GM21717 (cell line): Measurements from ENCODE around the gene PRUNE2.

Experiments used
- ATAC-seq: cut with Tn5 transposase; IDR thresholded peaks from one replicate; pipeline ENCODE4 v1.9.1; 2021; ENCODE audit warnings: mild to moderate bottlenecking, moderate library complexity; ENCODE audit not compliant: unreplicated experiment

Gene PRUNE2

DNA sequence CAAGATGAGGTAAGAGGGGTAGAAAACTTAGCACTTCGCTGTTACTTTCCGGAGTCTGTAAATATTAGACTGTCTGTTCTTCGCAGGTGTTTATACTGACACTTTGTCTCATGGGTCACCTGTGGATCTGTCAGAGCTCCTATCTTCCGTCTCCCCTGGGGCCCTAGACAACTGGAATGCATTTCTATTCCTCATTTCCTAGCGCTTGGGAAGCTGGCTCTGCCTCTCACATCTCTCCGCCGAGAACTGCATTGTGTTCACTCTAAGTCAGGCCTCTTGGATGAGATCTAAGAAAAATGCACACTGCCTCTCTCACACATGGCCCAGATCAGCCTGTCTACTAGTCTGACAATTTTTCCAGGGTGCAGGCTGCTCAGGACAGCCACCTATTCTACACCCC is 102.2 kb downstream of the PRUNE2 start:
- ATAC-seq, result no peak

DNA sequence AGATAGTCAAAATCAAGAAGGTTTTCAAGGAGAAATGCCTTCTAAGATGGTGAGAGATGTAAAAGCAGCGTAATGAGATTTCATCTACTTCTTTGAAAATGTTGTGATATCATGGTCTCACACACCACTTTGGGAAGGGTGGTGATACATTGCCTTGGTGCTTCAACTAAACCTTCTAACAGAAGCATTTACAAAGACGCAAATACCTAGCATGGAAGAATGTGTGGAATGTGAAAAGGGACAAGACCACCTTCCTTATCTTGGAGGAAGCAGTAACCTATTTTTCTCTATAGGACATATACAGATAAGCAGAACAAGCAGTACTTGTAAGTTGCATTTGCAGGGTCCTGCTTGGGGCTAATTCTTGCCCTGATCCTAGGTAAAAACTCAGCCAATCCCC is 102.8 kb downstream of the PRUNE2 start:
- ATAC-seq, result no peak

DNA sequence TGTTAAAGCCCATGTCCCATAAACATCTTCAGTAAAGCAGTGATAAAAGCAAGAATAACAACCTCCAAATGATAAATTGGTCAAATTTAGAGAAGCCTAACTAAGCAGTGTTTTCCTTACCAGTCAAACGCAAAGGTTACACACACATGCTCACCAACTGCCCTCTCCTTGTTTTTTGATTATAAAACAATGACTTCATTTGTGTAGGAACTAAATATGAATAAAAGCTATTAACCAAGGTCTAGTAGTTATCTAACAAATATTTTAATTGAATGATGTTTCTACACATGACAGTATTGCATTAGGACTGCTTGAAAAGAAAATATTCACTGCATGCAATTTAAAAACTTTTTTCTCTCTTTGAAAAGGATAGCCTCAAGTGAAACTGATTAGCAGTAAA is 105.0 kb downstream of the PRUNE2 start:
- no peak for ATAC-seq

DNA sequence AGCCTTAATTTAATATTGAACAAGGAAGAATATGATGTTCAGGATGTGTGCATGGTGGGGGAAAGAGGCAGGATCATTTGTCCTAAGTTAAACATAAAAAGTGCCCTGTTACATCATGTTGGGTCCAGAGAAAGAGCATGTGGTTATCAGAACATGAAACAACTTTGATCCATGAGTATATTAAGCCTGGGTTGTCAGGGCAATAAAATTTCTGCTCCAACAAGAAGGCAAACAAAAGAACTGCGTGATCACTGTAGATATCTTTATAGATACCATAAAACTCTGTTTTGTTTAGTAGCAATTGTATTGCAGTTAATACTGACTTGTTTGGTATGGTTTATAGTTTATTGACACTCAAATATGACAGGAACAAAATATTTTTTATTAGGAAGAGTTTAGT is 106.4 kb downstream of the PRUNE2 start:
- ATAC-seq, result no peak

DNA sequence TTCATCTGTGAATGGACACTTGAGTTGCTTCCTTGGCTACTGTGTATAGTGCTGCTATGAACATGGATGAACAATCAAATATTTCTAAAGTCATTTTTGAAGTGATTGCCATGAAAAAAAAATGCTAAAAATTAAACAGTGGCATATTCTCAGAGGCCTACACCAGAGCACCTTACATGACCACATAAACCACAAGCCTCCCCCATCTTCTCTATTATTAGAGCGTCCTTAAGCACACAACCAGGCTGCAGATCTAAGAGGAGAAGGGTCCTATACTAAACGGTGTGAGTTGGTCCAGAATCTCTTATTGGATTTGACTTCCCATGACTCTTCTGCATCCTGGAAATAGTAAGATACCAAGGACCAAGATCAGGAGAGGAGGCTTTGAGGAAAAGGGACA is 107.4 kb downstream of the PRUNE2 start:
- no peak for ATAC-seq

DNA sequence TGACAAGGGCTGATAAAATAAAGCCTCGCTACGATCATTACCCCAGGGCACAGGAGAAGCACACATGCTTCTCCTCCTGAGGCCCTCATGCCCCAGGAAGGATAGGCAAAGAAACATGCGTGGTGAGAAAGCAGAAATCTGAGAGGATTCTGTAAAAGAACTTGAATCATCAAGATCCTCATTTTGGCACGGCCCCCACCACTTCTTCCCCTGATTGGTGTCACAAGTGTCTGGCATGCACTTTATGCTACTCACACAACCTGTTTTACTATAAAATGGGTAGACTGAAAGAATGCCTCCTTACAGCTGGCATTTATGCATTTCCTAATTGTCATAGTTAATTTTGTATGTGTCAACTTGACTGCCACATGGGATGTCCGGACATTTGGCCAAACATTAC is 109.6 kb downstream of the PRUNE2 start:
- no peak for ATAC-seq

DNA sequence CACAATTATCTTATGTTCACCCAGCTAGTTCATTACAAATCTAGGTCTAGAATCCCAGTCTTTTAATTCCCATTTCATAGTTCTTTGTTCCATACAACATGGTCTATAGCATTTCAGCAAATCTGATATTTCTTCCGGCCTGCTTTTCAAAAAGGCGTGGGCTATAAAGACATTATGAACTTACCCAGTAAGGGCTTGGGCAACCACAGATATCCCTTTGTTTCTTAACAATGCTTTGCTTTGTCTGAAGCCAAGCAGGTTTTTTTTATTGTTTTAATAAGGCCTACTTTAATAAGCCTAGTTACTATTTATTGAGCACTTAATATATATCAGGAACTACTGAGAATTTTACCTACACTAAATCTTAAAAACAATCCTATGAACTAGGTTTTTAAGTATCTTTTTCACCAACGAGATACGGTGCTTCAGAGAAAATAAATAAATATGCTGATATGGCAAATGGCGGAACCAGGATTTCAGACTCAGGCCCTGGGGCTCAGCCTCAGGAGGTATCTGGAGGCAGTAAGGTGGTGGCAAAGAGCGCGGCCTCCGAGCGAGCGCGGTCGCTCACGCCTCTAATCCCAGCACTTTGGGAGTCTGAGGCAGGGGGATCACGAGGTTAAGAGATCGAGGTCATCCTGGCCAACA is 112.0 kb downstream of the PRUNE2 start:
- no peak for ATAC-seq

DNA sequence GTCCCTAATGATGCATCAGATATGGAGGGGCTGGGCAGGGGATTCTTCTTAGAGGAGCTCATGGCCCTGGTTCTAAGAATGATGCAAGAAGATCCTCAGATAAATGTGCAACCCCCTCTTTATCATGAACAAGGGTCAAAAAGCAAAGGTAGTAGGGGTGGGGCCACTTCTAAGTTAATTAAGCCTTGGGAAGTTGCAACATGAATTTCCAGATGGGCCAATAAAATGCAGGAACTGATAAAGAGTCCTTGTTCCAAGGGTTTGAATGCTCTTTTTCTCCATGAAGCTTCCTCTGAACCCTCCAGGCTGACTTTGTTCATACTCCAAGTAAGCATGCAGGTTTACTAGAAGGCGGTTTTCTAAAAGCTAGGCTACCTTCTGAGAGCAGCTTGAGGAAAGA is 116.1 kb downstream of the PRUNE2 start:
- no peak for ATAC-seq

DNA sequence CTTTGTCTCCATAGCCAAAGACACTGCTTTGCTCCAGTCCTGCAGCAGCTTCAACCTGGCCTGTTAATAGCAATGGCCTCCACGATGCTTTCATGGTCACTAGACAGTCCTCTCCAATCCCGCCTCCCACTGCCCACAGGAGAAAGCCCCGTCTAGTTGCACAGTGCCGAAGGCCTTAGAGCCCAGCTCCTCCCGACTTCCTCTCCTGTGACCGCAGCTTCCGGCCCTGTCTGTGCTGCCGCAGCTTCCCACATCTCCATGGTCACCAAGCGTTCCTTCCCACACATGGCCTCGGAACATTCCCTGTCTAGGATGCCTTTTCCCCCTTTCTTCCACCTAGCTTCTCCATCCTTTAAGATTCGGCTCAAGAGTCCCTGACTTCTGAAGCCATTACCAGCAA is 118.2 kb downstream of the PRUNE2 start:
- ATAC-seq, result no peak

DNA sequence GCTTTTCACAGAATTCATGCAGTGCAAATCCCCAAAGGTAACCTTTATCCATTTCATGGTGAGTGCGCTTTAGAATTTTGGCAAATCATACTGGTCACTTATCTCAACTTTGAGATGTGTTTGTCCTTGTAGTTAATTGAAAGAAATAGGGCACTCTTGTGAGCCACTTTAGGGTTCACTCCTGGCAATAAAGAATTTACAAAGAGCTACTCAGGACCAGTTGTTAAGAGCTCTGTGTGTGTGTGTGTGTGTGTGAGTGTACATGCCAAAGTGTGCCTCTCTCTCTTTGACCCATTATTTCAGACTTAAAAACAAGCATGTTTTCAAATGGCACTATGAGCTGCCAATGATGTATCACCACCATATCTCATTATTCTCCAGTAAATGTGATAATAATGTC is 120.4 kb downstream of the PRUNE2 start:
- ATAC-seq, result no peak

DNA sequence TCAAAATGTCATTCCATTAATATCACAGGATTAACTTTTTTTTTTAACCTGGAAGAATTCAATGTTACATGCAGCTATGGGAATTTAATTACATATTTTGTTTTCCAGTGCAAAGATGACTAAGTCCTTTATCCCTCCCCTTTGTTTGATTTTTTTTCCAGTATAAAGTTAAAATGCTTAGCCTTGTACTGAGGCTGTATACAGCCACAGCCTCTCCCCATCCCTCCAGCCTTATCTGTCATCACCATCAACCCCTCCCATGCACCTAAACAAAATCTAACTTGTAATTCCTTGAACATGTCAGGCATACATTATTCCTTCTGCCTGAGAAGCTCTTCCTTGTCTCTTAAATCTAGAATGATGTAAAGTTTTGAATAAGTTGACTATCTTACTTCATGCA is 121.0 kb downstream of the PRUNE2 start:
- no peak for ATAC-seq

DNA sequence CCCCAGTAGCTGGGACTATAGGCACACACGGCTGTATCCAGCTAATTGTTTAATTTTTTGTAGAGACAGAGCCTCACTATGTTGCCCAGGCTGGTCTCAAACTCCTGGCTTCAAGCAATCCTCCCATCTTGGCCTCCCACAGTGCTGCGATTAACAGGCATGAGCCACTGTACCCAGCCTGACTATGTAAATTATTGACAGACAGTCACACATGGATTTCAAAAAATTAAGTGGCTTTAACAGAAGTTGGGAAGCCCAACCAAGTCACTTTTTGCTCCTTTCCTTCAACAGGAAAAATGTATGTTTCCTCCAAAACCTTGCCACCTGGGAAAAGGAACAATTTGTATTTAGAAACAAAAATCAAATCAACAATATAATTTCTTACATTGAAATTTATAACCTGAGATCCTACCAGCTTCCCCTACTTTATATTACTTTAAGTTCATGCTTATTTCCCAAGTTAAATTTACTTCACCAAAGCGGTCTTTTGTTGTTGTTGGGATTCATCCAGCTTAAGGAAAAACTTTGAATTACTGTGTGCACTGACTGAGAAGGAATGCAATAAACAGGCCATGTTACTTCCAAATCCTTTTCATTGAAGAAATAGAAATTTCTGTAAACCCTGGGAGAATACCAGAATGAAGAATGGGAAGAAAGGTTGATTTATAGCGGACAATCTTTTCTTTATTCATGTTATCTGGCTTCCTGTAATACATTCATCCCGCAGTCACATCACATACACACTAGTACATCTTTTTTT is 133.0 kb downstream of the PRUNE2 start:
- ATAC-seq, result no peak

DNA sequence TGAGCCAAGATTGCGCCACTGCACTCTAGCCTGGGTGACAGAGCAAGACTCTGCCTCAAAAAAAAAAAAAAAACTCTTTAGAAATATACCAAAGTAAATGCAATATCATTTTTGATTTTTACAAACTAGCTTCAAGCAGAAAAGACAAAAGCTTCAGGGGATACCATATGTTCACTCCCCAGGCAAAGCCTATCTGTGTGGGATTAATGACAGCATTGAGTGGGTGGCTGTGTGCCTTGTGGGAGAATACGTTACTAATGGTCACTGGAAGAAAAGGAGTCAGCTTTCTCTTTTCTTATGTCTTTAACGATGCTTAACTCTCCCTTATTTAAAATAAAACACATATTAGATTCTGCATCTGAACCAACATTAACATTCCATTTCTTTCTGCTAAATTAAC is 139.8 kb downstream of the PRUNE2 start:
- no peak for ATAC-seq

DNA sequence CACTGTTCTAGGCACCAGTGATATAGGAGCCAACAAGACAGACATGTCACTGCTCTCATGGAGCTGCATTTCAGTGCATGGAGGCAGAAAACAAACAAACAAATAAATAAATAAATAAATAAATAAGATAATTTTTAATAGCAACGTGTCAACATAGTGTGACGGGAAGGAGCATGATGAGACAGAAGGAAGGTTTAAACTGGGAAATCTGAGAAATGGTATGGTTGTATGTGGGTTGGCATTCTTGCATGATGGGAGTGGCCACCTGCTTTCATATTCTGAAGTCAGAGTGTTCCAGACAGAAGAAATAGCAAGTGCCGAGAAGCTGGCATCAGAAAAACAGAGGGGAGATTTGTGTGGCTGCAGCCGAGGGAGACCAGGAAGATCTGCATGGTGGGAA is 141.8 kb downstream of the PRUNE2 start, which contains the start of gene PCA3:
Gene PCA3 (plus strand): TSS at position 301 of the 400 bp plus-strand sequence.
- ATAC-seq, result no peak

DNA sequence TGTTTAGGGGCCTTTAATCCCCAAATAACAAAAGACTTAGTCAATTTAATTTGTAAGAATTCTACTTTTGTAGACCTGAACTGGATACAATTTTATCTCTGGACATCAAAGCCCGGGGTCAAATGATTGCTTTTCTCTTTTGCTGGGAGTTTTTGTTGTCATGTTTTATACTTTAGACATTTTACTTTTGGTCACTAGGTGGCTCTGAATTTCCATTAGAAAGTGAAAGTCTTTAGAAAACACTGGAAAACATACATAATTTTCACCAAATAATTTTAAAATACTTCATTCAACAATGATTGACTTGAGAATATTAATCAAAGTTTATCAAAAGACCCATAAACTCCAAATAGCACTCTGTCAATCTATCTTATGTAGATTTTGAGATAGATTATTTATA is 144.5 kb downstream of the PRUNE2 start:
- no peak for ATAC-seq

DNA sequence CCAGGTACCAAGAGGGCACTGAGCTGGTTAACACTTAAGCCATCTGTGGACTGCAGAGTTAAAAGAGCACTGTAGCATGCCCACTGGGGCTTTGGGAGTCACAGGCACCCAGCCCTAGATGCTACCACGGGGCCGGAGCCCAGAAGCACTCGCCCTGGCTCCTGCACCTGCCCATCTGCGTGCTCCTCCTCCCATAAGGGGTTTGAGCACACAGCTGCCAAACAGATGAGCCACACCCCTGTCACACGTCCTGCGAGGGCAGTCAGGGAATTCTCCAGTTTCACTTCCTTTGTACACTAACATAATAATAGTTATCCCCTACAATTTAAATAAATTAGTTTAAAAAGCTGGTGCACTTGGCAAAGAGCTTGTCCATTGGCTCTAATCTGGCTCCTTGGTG is 146.2 kb downstream of the PRUNE2 start:
- no peak for ATAC-seq

DNA sequence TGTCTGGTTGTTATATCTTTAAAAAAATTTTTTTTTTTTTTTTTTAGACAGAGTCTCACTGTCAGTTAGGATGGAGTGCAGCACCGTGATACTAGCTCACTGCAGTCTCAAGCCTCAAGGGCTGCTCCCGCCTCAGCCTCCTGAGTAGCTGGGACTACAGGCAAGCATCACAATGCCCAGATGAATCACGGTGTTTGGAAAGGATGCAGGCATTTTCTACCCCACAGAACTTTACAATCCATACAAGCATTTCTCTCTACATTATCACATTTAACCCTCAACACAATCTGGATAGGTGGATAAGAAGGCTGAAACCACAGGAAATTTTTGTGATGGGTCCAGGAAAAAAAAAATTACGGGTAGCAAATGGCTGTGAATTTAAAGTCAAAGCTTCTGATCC is 147.4 kb downstream of the PRUNE2 start:
- no peak for ATAC-seq

DNA sequence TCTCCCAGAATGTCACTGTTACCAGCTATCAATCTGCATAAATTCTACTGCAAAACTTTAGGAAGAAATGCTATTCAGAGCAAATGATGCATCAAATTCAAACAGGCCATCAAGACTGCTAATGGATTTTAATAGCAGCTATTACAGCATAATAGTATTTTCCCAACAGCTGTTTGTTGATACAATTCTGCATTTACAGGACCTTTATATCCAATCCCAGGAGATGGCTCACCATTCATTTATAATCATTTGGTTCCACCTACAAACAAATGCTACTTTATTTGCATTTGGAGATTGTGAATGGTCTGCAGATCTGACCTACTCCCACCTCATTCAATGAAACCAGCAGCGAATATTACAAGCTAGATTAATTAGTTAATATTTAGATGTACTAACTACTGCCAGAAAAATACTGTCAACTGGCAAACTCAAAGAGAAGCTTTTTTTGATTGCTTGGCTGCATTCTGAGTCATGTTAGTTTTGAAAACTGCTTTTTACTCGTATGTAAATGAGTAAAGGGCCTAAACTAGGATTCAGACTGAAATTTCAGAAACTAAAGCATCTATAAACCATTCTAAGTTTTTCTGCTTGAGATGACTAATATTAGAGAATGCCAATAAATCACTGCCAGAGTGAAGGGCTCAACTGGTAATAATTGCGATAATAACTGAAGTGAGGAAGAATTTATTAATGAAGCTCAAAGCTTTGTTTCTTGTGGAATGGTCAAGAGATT is 148.8 kb downstream of the PRUNE2 start:
- ATAC-seq, result no peak

DNA sequence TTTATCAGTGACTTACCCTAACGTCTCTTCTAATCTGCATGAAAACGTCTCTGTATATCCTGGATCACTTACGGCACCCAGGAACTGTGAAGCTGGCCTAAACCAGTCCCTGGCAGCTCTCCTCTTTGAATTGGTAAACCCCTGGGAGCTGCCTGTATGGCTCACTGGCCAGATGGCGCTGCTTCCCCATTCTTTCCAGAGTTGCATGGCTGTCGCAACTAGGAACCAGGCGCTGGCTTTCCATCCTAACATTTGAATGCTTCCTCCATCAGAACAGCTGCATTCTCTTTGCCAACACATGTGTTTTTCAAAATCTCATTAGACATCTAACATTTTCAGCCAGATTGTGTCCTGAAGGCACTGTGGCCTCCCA is 149.7 kb downstream of the PRUNE2 start:
- peak; percentile 15 for ATAC-seq

DNA sequence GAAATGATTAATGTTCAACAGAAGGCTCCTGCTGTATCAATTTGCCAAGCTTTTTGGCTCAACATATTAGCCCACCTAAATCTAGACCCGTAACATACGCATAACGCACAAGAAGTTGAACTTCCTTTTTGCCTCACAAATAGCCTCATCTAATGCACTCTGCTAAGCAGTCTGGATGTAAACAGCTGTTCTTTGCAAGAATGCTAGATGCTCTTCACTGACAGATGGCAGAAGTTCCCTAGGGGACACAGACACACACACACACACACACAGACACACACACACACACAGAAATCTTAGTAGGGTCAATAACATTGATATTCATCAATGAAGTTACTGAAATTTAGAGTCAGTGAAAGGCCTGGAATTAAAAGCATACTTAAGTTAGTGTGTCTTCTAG is 154.9 kb downstream of the PRUNE2 start:
- ATAC-seq, result no peak

DNA sequence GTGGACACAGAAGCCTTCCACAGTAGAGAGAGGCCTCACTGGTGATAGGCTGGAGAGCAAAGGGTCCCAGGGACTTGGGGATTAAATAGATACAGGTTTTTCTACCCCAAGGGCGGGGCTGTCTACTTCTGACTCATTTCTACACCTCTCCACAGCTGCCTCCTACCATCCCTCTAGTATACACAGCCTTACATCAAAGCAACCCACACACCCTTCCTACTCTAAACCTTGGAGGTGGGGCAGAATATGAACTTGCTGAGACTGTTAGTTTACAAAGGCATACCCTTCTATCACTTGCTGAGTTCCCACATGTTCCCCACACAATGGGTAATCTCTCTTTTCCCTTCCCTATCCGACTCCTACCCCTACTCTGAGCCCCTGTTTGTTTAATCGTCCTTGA is 161.6 kb downstream of the PRUNE2 start:
- no peak for ATAC-seq

DNA sequence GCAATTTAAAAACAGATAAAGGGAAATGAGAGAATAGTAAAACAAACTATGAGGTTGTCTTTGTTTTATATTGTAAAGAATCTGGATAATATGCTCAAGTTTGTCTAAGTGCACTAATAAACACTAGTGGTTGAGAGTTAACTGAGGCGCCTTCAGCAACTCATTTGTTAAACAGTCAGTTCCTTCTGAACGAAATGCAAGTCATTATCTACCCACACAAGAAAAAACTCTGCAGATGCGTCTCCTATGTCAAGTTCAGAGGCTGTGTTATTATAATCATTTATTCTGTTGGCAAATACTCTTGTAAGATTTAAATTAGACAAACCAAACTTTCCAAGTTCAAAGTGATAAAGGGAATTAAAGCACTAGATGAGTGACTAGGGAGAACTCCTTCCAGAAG is 162.0 kb downstream of the PRUNE2 start:
- ATAC-seq, result no peak
